Vagina (tissue), 2 donors: ENCODE results near the gene SPATA6L. TPM values are rescaled to one million over a fixed set of nuclear protein-coding genes. Genes with fewer than 3 reads are reported as not detected.
A peak's percentile ranks its signal among the peaks of the same experiment; 100 is the strongest.
"Not testable (repeated sequence)": the region's sequence is repeated elsewhere in the genome, so short reads cannot be mapped to it uniquely, and the experiment has no call there.

Source experiments
- DNase-seq, 2 donors: peaks; one replicate each; pipeline ENCODE4 v3.0.0-alpha.2; 2017; ENCODE audit errors: extremely low spot score in 2 of 2
- H3K27ac ChIP-seq: fragments of 200-600 bp; sonication (generic); one replicate; pipeline ENCODE4 v1.5.1; 2019
- H3K27me3 ChIP-seq: fragments of 200-600 bp; sonication (generic); one replicate; pipeline ENCODE4 v1.5.1; 2019
- H3K36me3 ChIP-seq, 2 donors: fragments of 200-600 bp; sonication (generic); one replicate each; pipeline ENCODE4 v1.5.1; 2017 to 2019
- H3K4me1 ChIP-seq: fragments of 200-600 bp; sonication (generic); one replicate; pipeline ENCODE4 v1.5.1; 2019
- H3K4me3 ChIP-seq, 2 donors: fragments of 200-600 bp; sonication (generic); 1 replicate in 1 of 2; 2 replicates in 1 of 2; pipeline ENCODE4 v1.5.1; 2016 to 2019
- H3K9me3 ChIP-seq: fragments of 200-600 bp; sonication (generic); one replicate; pipeline ENCODE4 v1.5.1; 2019
- POLR2A ChIP-seq, 2 donors: fragments of 450-650 bp; IDR thresholded peaks; one replicate each; pipeline ENCODE4 v1.6.1; 2017; ENCODE audit warnings: antibody characterized with exemption in 2 of 2, mild to moderate bottlenecking in 2 of 2, moderate library complexity in 2 of 2
- POLR2AphosphoS5 ChIP-seq, 2 donors: sonication (generic); formaldehyde crosslinking; IDR thresholded peaks; one replicate each; pipeline ENCODE4 v1.9.0; 2017; ENCODE audit warnings: antibody characterized with exemption in 2 of 2, mild to moderate bottlenecking in 2 of 2, low read depth in 1 of 2; ENCODE audit not compliant: insufficient read depth in 1 of 2
- intact Hi-C: fragments of 100-400 bp; cut with DNase I; formaldehyde crosslinking; loops from one replicate; pipeline ENCODE4 v1.15.1; 2023
- total RNA-seq: library from RNA; depleted of rRNA; stranded (reverse); fragments of >200 nt; gene quantifications from one replicate; pipeline ENCODE4 v1.2.3, GENCODE V29; 2016
- TF ChIP-seq, protein P1 (sequence below), 3 experiments: fragments of 450-650 bp in 2 of 3; fragments of 200-600 bp in 1 of 3; sonication (generic) in 1 of 3; IDR thresholded peaks; one replicate each; pipeline ENCODE4 v1.5.1; 2017 to 2019; ENCODE audit warnings: antibody characterized with exemption in 3 of 3, mild to moderate bottlenecking in 2 of 3, moderate library complexity in 2 of 3

The SPATA6L gene
- total RNA-seq, 1 donor from 2014 or later: 3.9 TPM

GRCh38 chr9:4661611-4662010 lies 4.7 kb downstream of the SPATA6L start:
- no peaks in the 10 kb centered on the region for H3K36me3 ChIP-seq
- no peaks in the 10 kb centered on the region for H3K27me3 ChIP-seq
- peak overlapping the region; percentile 76 for H3K27ac ChIP-seq
- DNase-seq: no peak
- intact Hi-C loops: no loop called here
- TF ChIP-seq POLR2AphosphoS5 (IDR thresholded peaks at IDR 0.05; ENCODE audit: insufficient read depth in 1 of 2, low read depth in 1 of 2) (no peak), POLR2A (IDR thresholded peaks at IDR 0.05) (no peak)
- TF ChIP-seq, protein P1, sequence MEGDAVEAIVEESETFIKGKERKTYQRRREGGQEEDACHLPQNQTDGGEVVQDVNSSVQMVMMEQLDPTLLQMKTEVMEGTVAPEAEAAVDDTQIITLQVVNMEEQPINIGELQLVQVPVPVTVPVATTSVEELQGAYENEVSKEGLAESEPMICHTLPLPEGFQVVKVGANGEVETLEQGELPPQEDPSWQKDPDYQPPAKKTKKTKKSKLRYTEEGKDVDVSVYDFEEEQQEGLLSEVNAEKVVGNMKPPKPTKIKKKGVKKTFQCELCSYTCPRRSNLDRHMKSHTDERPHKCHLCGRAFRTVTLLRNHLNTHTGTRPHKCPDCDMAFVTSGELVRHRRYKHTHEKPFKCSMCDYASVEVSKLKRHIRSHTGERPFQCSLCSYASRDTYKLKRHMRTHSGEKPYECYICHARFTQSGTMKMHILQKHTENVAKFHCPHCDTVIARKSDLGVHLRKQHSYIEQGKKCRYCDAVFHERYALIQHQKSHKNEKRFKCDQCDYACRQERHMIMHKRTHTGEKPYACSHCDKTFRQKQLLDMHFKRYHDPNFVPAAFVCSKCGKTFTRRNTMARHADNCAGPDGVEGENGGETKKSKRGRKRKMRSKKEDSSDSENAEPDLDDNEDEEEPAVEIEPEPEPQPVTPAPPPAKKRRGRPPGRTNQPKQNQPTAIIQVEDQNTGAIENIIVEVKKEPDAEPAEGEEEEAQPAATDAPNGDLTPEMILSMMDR (IDR thresholded peaks at IDR 0.05): no peak
- H3K4me3 ChIP-seq: peak overlapping the region; percentile 72 to 84
- no peaks in the 10 kb centered on the region for H3K9me3 ChIP-seq
- H3K4me1 ChIP-seq: peaks cover 44% of the 10 kb centered on the region

- H3K9me3 ChIP-seq: no peaks in the 10 kb centered on the region
- DNase-seq: no peak
- H3K27me3 ChIP-seq: no peaks in the 10 kb centered on the region
- H3K27ac ChIP-seq: no peak overlapping the region
- no peak overlapping the region for H3K4me3 ChIP-seq
- H3K36me3 ChIP-seq: no peaks in the 10 kb centered on the region
- TF ChIP-seq POLR2AphosphoS5 (IDR thresholded peaks at IDR 0.05; ENCODE audit: insufficient read depth in 1 of 2, low read depth in 1 of 2) (no peak), POLR2A (IDR thresholded peaks at IDR 0.05) (no peak)
- TF ChIP-seq, protein P1 (IDR thresholded peaks at IDR 0.05): no peak
- H3K4me1 ChIP-seq: peaks cover 43% of the 10 kb centered on the region
- intact Hi-C loops: no loop called here
Measured at GRCh38 chr9:4661165-4661564, 5.1 kb downstream of the SPATA6L start.

DNA sequence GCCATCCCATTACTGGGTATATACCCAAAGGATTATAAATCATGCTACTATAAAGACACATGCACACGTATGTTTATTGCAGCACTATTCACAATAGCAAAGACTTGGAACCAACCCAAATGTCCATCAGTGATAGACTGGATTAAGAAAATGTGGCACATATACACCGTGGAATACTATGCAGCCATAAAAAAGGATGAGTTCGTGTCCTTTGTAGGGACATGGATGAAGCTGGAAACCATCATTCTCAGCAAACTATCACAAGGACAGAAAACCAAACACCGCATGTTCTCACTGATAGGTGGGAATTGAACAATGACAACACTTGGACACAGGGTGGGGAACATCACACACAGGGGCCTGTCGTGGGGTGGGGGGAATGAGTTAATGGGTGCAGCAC lies 5.6 kb downstream of the SPATA6L start:
- H3K4me3 ChIP-seq, intact Hi-C loops, DNase-seq, H3K27me3 ChIP-seq, H3K36me3 ChIP-seq, H3K27ac ChIP-seq, H3K9me3 ChIP-seq: not testable (repeated sequence)
- H3K4me1 ChIP-seq: peaks cover 41% of the 10 kb centered on the region

- intact Hi-C loops: no loop called here
- H3K4me3 ChIP-seq: no peak overlapping the region
- H3K4me1 ChIP-seq: peaks cover 10% of the 10 kb centered on the region
- no peak overlapping the region for H3K27ac ChIP-seq
- no peaks in the 10 kb centered on the region for H3K9me3 ChIP-seq
- no peaks in the 10 kb centered on the region for H3K36me3 ChIP-seq
- no peak for TF ChIP-seq POLR2A (IDR thresholded peaks at IDR 0.05)
- TF ChIP-seq, protein P1 (IDR thresholded peaks at IDR 0.05): no peak
- TF ChIP-seq POLR2AphosphoS5 (IDR thresholded peaks at IDR 0.05; ENCODE audit: insufficient read depth in 1 of 2, low read depth in 1 of 2): no peak
- DNase-seq: no peak
- no peaks in the 10 kb centered on the region for H3K27me3 ChIP-seq
Measured at GRCh38 chr9:4657426-4658159, 8.7 kb downstream of the SPATA6L start.

DNA sequence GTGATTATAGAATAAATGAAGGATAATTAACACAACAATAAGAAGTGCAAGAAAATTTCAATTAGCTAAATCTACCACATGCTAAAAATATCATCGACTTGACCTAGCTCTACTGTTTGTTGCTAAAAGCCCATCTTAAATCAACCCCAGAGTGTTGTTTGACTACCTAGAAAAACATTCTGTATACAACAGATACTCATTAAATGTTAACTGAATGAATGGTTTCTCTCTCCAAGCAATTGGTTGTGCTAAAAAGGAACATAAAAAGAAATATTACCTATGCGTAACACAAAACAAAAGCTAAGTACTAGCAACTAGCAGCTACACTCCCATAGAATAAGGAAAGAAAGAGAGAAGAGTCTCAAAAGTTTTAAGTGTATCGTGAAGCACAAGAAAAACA lies 9.7 kb downstream of the SPATA6L start:
- Histone ChIP-seq H3K27ac (no peak overlapping the region), H3K27me3 (no peaks in the 10 kb centered on the region), H3K9me3 (no peaks in the 10 kb centered on the region), H3K4me1 (peaks cover 5% of the 10 kb centered on the region), H3K36me3 (no peaks in the 10 kb centered on the region), H3K4me3 (no peak overlapping the region)
- no peak for DNase-seq
- intact Hi-C loops: no loop called here
- TF ChIP-seq POLR2A (IDR thresholded peaks at IDR 0.05): no peak
- TF ChIP-seq, protein P1 (IDR thresholded peaks at IDR 0.05): no peak
- TF ChIP-seq POLR2AphosphoS5 (IDR thresholded peaks at IDR 0.05; ENCODE audit: insufficient read depth in 1 of 2, low read depth in 1 of 2): no peak

- H3K9me3 ChIP-seq, H3K4me1 ChIP-seq, H3K36me3 ChIP-seq, H3K4me3 ChIP-seq, intact Hi-C loops, DNase-seq, H3K27ac ChIP-seq, H3K27me3 ChIP-seq: not testable (repeated sequence)
Measured at GRCh38 chr9:4656196-4656595, 10.1 kb downstream of the SPATA6L start.
